ENCODE measurements around the gene ALDH5A1.

The ALDH5A1 gene

GRCh38 chr6:24534329-24534728, 39.6 kb downstream of the ALDH5A1 start:
- no peak for DNase-seq

- no peak for DNase-seq
Measured at GRCh38 chr6:24535210-24535609, 40.4 kb downstream of the ALDH5A1 start.

- no peak for DNase-seq
Measured at GRCh38 chr6:24536466-24536865, 41.7 kb downstream of the ALDH5A1 start.

- DNase-seq, result no peak
Measured at GRCh38 chr6:24537082-24537699, 42.4 kb downstream of the ALDH5A1 start.

GRCh38 chr6:24537771-24538385, 43.1 kb downstream of the ALDH5A1 start:
- DNase-seq, result no peak

- no peak for DNase-seq
Measured at GRCh38 chr6:24539416-24539815, 44.6 kb downstream of the ALDH5A1 start.

- no peak for DNase-seq
Measured at GRCh38 chr6:24540197-24540596, 45.4 kb downstream of the ALDH5A1 start.

- no peak for DNase-seq
Measured at GRCh38 chr6:24543683-24544082, 48.9 kb downstream of the ALDH5A1 start.

- no peak for DNase-seq
Measured at GRCh38 chr6:24545183-24545582, 50.4 kb downstream of the ALDH5A1 start.

GRCh38 chr6:24545691-24546090, 50.9 kb downstream of the ALDH5A1 start:
- no peak for DNase-seq

GRCh38 chr6:24546439-24546838, 51.7 kb downstream of the ALDH5A1 start:
- DNase-seq, result no peak

- no peak for DNase-seq
Measured at GRCh38 chr6:24547243-24547642, 52.5 kb downstream of the ALDH5A1 start.

GRCh38 chr6:24549158-24549557, 54.4 kb downstream of the ALDH5A1 start:
- no peak for DNase-seq

- no peak for DNase-seq
Measured at GRCh38 chr6:24549674-24550353, 55.0 kb downstream of the ALDH5A1 start.

- DNase-seq, result no peak
Measured at GRCh38 chr6:24551139-24551538, 56.4 kb downstream of the ALDH5A1 start.

GRCh38 chr6:24554474-24554873, 59.7 kb downstream of the ALDH5A1 start:
- no peak for DNase-seq

- DNase-seq, result no peak
Measured at GRCh38 chr6:24558516-24558915, 63.7 kb downstream of the ALDH5A1 start.

- no peak for DNase-seq
Measured at GRCh38 chr6:24564081-24564480, 69.3 kb downstream of the ALDH5A1 start.

GRCh38 chr6:24565196-24565595, 70.4 kb downstream of the ALDH5A1 start:
- DNase-seq, result no peak

- DNase-seq, result no peak
Measured at GRCh38 chr6:24566020-24566767, 71.4 kb downstream of the ALDH5A1 start.

GRCh38 chr6:24568683-24569082, 73.9 kb downstream of the ALDH5A1 start:
- DNase-seq, result no peak

GRCh38 chr6:24569811-24570210, 75.0 kb downstream of the ALDH5A1 start:
- no peak for DNase-seq

GRCh38 chr6:24571361-24571760, 76.6 kb downstream of the ALDH5A1 start:
- no peak for DNase-seq

GRCh38 chr6:24574809-24575208, 80.0 kb downstream of the ALDH5A1 start:
- DNase-seq, result no peak

Data from activated CD4-positive, CD25-positive, alpha-beta regulatory T cell treated with anti-CD3 and anti-CD28 coated beads, Interleukin-2, amount 50 U/mL, for 72 hours (primary cell).